Kidney glomerular epithelial cell (primary cell): Measurements from ENCODE around the gene CDK18.
"Not testable (repeated sequence)": the region's sequence is repeated elsewhere in the genome, so short reads cannot be mapped to it uniquely, and the experiment has no call there.

Experiments used
- DNase-seq: peaks from one replicate; lab custom pipeline; 2025; lab: John Stamatoyannopoulos, UW

The CDK18 gene

DNA sequence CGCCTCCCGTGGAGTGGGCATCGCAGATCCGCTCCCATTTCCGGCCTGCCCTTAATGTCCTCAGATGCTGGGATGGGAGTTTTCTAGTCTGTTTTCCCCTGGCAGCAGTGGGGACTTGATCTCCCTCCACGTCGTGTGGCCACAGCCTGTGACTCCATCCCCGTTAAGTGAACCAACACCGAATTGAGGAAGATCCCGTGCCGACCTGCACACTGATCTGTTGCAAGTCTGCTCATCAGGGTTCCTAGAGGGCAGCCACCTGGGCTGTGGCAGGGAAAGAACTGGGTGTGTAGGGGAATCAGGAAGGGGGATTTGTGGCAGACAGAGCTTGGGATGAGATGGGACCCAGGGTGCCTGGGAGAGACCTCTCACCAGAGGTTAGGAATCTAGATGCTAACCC, 23.3 kb upstream of the CDK18 start:
- no peak for DNase-seq

DNA sequence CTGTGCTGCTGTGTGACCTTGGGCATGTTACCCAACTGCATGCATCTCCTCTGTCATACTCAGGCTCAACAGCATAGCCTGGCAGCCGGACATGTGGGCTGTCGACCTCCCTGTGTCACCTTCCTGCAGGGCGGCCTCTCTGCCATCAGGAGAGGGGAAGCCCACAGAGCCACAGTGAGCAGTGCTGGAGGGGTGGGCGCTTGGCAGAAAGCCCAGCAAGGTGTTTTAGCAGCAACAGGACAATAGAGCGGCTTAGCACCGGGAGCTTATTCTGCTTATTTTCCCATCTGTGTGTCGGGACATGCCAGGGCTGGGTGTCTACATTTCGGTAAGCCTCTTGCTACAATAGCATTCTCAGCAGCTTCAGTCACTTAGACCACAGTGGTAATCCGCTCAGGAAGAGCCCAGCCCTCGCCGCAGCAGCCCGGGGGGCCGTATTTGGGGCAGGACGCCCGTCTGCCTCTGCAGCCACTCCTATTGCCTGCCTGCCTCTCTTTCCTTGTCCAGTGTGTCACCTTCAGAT, 22.8 kb upstream of the CDK18 start:
- no peak for DNase-seq

DNA sequence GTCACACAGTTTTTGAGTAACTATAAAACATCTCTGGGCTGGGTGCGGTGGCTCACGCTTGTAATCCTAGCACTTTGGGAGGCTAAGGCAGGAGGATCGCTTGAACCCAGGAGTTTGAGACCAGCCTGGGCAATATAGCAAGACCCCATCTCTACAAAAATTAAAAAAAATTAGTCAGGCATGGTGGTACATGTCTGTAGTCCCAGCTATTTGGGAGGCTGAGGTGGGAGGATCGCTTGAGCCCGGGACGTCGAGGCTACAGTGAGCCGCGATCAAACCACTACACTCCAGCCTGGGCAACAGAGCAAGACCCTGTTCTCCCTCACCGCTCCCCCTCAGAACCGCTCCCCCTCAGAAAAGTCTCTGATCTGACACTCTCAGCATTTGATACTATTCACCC, 21.9 kb upstream of the CDK18 start:
- DNase-seq, result not testable (repeated sequence)

DNA sequence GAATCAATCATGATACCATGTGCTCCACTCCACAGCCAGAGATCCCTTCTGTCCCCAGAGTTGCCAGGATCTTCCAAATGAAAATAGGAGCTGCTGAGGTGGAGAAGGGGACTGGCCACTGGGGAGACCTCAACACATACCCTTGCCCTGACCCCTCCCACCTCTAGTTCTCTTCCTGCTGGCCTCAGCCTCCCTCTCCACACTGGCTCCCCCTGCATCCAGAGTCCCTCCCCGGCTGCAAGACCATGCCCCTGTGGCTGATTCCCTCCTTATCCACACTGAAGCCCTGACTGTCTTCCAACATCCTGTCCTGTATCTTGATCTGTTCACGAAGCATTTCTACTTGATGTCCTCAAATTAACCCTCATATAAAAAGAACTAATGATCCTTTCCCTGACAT, 21.1 kb upstream of the CDK18 start:
- DNase-seq, result no peak

DNA sequence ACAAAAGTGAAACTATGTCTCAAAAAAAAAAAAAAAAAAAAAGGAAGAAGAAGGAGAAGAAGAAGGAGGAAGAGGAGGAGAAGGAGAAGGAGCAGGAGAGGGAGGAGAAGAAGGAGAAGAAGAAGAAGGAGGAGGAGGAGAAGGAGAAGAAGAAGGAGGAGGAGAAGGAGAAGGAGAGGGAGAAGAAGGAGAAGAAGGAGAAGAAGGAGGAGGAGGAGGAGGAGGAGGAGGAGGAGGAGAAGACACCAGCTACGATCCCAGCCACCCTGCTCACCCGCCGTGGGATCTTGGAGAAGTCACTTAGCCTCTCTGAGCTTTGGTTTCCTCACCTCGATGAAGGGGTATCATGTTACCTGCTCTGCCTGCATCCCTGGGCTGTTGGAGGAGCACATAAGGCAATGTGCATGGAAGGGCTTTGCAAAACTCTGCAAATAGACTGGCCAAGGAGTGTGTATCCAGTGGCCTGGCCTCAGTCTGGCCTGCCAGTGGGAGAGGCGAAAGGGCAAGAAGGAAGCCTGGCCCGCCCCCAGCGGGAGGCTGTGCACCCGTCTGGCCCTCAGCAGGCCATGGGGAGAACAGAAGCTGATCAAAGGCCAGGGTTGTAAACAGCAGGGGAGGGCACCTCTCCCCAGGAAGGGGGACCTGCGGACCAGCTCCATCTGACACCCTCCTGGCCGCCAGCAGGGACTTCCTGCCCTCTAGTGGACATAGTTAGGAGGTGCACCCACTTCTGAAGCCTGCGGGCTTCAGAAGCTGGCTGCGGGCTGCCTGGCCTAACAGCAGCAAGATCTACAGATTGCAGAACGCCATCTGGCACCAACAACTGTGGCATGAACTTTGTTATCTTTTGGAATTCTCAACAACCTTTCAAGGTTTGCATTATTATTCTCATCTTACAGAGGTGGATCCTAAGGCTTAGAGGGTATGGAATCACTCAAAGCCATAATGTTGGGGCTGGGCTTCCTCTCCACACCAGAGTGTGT, 19.2 kb upstream of the CDK18 start:
- peak; percentile 82 for DNase-seq

DNA sequence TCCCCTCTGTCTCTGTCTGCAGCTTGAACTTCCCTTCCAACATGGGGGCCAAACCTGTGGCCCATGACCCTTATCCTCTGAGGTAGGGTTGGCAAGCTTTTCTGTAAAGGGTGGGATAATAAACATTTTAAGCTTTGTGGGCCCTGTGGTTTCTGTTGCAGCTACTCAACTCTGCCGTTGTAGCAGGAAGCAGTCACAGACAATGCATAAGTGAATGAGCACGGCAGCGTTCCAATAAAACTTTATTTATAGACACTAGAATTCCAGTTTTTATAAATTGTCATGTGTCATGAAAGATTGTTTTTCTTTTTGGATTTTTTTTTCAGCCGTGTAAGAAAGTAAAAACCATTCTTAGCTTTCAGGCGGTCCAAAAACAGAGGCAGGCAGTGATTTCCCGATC, 18.2 kb upstream of the CDK18 start:
- DNase-seq, result no peak

DNA sequence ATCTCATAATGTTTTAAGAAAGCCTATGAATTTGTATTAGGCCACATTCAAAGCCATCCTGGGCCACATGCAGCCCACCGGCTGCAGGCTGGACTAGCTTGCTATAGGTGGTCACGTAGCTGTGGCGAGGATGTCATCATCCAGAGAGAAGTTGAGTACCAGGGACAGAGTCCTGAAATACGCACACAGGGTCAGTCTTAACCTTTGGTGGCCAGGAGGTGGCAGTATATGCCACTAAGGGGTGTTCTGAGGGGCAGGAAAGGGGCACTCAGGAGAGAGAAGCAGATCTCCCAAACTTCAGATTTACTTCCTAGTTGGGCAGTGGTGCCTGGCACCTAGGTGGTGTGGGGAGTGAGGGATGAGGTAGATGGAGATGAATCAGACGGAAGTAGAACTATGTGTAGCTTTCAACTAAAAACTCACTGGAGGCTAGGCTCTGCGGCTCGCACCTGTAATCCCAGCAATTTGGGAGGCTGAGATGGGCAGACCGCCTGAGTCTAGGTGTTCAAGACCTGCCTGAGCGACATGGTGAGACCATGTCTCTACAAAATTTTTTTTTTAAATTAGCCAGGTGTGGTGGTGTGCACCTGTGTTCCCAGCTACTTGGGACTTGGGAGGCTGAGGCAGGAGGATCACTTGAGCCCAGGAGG, 16.3 kb upstream of the CDK18 start:
- DNase-seq, result peak; percentile 40

DNA sequence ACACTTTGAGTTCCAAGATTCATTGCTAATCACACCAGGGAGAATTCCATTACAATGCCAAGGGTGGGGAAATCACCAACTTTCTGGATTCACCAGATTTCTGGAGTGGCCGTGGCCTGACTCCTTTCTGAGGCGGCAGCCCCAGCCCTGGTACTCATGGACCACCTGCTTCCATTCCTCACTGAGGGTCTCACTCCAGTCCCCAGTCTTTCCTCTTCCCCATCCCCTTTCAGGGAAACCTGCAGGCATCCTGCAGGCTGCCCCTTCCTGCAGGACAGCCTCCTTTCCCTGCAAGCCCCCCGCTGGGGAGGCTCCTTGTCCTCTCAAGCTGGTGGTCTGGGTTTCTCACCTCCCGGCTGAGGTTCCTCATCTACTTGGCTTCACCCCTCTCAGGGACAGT, 12.7 kb upstream of the CDK18 start:
- no peak for DNase-seq

DNA sequence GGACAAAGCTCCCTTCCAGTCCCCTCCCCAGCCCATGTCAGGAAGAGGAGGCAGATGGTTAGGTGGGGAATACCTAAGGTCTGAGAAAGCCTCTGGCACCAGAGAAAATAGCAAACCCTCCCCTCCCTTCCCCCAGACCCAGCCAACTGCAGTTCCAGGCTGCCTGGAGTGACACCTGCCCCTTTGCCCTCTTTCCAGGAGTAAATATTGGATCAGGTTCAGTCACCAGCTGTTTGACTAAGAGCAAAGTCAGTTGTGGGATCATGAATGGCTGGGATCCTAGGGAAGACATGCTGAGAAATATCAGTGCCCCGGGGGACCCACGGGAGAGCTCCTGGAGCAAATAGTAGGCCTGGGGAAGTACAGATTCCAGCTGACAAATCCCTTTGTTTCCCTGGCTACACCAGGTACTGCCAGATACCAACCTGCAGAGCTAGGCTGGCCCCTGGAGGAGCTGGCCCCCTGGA, 12.2 kb upstream of the CDK18 start:
- DNase-seq, result no peak

DNA sequence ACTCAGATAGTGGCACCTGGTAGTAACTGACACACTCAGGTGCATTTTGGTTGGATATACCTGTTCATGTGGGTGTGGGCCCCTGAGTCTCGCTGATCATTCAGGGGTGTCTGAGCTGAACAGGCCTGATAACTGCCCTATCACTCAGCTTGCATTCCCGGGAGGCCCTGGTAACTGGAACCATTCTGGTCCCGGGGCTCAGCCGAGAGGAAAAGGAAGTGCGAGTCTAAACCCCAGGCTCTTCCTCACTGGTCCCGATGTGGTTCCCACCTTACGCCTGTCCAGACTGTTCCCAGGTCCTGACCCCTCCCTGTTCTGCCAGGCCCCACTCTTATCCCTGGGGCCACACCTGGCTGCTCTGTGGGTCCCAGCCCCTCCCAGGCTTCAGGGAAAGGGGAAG, 11.7 kb upstream of the CDK18 start:
- DNase-seq, result no peak

DNA sequence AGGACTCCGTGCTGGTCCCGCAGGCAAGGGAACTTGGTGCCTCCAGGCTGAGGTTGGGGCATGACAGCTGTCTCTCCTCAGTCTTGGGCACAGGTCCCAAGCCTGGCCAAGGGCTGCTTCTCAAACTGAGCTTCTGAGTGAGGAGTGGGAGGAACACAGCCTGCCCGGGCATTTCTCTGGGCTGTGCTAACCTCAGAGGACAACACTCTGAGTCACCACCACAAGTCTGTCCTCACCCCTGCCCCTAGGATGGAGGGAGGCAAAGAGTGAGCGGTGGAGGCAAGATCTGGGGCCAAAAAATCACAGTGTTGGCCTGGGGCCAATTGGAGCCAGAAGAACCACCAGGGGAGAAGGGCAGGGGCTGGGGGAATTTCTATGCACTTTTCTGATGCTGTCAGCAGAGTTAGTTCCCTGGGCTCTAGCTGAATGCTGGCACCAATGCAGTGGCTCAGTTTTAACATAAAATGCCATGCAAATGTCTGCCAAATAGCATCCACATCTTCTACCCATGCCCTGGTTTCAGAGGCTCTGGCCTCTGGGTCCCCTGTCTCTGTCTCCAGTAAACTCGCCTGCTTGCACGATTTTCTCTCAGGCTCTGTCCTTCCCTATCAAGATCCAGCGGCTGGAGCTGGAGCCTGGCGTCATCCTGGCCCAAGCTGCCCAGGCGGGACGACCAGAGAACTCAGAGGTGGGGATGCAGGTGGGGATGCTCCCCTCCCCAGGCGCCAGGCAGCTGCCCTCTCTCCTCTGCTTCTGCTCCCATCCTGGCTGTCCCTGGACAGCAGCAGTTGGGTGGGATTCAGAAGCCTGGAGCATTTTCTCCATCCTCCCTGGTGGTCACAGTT, 11.0 kb upstream of the CDK18 start:
- DNase-seq, result peak; percentile 77

DNA sequence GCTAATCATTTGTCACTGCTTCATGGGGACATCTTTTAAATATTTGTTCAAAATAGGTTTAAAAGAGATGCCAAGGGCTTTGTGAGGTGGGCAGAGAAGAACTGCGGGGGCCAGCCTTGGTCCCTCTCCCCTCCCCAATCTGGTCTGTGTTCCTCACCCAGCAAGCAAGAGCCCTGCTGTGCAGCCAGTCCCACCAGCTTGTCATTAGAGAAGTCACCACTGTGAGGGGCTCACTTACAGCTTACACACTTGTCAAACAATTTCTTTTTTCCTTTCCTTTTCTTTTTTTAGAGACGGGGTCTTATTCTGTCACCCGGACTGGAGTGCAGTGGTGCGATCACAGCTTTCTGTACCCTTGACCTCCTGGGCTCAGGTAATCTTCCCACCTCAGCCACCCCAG, 10.4 kb upstream of the CDK18 start:
- DNase-seq, result no peak

DNA sequence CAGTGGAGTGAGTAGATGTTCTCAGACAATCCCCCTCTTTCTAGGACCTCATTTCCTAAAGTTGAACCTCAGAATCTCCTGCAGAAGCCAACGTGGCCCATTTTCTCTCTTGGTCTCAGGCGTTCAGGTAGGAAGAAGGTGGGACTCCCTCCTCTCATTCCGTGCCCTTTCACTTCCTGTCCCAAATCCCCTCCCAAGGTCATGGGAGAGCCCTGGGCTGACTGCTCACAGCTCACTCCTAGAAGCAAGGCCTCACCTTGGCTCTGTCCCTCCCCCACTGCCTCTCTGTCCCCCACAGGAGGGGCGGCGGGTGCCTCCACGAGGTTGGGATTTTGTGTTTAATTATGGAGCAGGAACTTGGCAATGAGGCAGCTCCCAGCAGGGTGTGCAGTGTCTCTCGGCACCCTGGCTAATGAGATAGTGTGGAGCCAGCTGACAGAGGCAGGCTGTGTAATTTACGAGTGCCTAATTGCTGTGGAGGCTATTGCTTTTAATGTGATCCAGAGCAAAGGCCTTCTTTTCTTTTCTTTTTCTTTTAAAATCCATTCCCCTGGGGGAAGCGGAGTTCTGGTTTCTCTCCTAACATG, 9.1 kb upstream of the CDK18 start:
- no peak for DNase-seq

DNA sequence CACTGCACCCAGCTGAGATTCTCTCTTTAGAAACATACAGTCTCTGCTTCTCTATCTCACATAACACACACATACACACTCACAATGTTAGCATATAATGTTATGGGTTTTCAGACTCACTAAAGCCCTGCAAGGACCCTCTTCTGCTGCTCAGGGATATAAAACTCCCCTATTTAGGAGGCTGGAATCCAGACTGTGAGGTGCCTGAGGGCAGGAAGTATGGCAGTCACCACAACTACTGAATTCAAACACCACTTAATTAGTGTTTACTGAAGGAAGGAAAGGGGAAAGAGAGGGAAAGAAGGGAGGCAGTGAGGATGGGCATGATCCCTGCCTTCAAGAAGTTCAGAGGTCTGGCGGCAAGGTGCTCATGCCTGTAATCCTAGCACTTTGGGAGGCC, 7.8 kb upstream of the CDK18 start:
- no peak for DNase-seq

DNA sequence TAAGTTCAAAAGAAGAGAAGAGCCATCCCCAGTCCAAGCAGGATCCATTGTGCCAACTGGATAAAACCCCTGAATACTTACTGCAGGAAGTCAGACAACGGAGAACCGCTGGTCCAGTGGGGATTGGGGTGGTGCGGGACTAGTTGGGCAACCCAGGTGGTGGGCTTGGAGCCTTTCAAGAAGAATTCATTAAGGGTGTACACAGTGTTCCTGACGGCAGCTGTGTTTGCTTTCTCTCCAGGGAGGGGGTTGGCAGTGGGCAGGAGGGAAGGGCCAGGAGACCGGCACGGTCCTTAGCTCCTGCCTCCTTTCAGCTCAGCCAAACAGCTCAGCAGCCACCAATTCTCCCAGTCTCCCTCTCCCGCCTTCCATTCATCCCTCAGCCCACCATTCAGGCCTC, 7.1 kb upstream of the CDK18 start:
- DNase-seq, result no peak

DNA sequence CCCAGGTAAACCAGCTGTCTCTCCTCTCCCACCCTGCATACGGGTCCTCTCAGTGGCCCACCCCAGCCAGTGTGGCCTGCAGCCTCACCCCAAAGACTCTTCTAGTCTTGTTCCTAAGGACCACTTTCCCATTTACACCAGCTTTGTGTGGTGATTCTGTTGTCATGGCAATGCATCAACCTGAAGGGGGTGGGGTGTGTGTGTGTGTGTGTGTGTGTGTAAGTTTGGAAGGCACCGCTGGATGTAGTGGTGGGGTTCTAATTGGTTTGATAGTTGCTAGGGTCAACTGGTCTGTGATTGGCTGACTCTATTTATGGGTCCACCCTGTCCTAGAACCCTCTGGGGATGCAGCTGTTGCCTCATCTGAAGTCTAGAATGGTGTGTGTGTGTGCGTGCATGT, 4.7 kb upstream of the CDK18 start:
- DNase-seq, result no peak

DNA sequence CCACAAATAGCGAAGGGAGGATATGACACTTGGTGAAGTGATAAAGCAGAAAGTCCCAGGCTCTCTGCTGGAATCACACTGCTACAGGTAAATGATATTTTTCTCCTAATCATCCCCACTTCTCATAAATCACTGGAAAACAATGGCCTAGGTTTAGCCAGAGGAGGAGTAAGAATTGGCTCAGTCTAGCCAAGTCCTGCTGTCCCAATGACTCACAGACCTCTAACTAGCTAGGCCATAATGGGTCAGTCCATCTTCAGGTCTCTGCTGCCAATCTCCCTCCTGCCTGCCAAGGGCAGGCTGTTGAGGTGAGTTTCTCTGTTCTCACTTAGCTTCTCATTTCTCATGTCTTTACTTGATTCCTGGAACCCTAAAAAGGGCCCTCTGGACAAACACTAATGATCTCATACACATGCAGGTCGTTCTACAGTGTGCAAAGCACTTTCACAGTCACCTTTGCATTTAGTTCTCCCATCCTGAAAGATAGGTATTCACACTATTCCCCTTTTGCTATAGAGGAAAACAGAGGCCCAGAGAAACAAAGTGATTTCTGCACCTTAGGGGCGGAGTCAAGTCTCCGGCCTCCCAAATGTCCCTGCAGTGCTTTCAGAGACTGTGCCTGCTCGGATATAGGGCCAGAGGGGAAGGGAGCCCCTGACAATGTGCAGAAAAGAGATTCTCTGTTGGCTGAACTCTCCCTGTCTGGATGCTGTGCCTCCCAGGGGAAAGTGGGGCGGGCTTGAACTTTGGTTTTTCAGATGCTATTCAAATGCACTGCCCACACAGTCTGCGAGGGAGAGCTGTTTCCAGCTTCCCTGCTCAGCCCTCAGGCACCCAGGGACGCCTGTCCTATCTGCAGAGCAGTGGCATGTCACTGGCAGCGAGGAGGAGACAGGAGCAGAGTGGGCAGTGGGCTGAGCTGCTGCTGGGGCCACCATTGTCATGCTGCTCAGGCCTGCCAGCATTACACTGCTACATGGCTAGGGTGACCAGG, 3.9 kb upstream of the CDK18 start:
- DNase-seq, result peak; percentile 51

DNA sequence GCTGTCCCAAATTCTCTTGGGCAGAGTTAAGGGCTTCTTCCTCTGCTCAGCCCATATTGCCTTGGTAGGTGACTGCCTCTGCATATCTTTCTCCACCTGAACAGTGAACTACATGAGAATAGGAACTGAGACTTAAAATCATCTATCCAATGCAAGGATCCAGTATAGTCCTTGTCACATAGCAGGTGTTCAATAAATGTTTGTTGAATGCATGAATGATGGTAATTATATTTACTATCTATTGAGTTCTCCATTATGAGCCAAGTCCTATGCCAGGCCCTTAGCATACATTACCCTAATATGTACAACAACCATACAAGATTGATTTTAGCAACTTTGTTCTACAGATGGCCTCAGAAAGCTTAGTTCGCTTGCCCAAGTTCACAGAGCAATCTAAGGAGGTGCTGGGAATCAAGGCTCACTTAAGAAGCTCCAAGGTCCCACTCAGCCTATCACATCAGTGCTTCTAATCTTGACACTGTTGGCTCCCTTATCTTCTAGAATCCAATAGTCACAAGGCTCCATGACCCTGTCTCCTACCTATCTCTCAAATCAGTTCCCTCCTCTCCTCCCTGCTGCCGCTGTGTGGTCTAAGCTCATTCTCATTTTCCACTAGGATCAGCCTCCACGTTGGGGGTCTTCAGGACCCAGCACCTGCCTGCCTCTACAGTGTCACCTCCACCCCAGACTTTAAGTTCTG, 2.2 kb upstream of the CDK18 start:
- no peak for DNase-seq

DNA sequence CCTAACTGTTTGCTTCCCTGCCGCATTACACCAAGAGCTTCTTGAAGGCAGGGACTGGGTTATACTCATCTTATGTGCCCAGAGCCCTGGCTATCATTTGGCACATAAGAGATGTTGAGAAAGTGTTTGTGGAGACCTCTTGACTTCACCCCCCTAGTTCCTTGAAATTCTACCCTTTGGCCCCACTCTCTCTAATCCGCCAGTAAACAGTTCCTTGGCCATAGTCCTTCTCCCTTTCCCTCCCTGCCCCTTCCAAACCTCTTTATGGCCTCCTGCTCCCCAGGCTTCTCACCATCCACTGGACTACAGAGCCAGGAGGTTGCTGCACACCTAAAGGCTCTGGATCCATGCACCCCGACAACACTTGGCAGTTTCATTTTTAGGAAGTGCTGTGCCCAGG, 1.5 kb upstream of the CDK18 start:
- DNase-seq, result no peak
